Nephron progenitor cell (in vitro differentiated cells): ENCODE results near the gene KBTBD4.

Experiments
- DNase-seq: peaks from one replicate; pipeline ENCODE4 v3.0.0; 2021
- H3K27ac Mint-ChIP-seq: 2 replicates; pipeline ENCODE4 v1.8.0; 2021; ENCODE audit warnings: mild to moderate bottlenecking, moderate library complexity, mixed read lengths
- H3K27me3 Mint-ChIP-seq: 2 replicates; pipeline ENCODE4 v1.8.0; 2021; ENCODE audit warnings: mild to moderate bottlenecking, low read depth, mixed read lengths; ENCODE audit not compliant: poor library complexity
- H3K36me3 Mint-ChIP-seq: 2 replicates; pipeline ENCODE4 v1.8.0; 2021; ENCODE audit warnings: low read depth, mixed read lengths
- H3K4me1 Mint-ChIP-seq: 2 replicates; pipeline ENCODE4 v1.8.0; 2021; ENCODE audit warnings: mixed read lengths
- H3K4me3 Mint-ChIP-seq: 2 replicates; pipeline ENCODE4 v1.8.0; 2021; ENCODE audit warnings: mild to moderate bottlenecking, moderate library complexity, mixed read lengths
- H3K9me3 Mint-ChIP-seq: 2 replicates; pipeline ENCODE4 v1.8.0; 2021; ENCODE audit warnings: mild to moderate bottlenecking, moderate library complexity, mixed read lengths
- CTCF ChIP-seq: fragments of 200-600 bp; sonication (generic); IDR thresholded peaks from 2 replicates; pipeline ENCODE4 v1.5.0; 2021; ENCODE audit warnings: antibody characterized with exemption

Gene KBTBD4

GRCh38 chr11:47589118-47589517, 10.3 kb upstream of the KBTBD4 start:
- Mint-ChIP-seq H3K9me3 (no peaks in the 10 kb centered on the region), H3K4me1 (peaks cover 52% of the 10 kb centered on the region), H3K4me3 (no peak overlapping the region), H3K27me3 (peaks cover 21% of the 10 kb centered on the region), H3K27ac (peak overlapping the region; percentile 80), H3K36me3 (peaks cover 25% of the 10 kb centered on the region)
- no peak for TF ChIP-seq CTCF
- DNase-seq, result no peak

GRCh38 chr11:47587723-47588326, 9.1 kb upstream of the KBTBD4 start:
- H3K9me3 Mint-ChIP-seq, result no peaks in the 10 kb centered on the region
- H3K27ac Mint-ChIP-seq, result no peak overlapping the region
- no peak overlapping the region for H3K4me3 Mint-ChIP-seq
- H3K36me3 Mint-ChIP-seq, result peaks cover 36% of the 10 kb centered on the region
- no peak for TF ChIP-seq CTCF
- H3K27me3 Mint-ChIP-seq, result peaks cover 13% of the 10 kb centered on the region
- DNase-seq, result no peak
- peaks cover 40% of the 10 kb centered on the region for H3K4me1 Mint-ChIP-seq

GRCh38 chr11:47587039-47587716, 8.4 kb upstream of the KBTBD4 start:
- Mint-ChIP-seq H3K27ac (peak overlapping the region; percentile 69), H3K27me3 (peaks cover 6% of the 10 kb centered on the region), H3K4me1 (peaks cover 34% of the 10 kb centered on the region), H3K9me3 (no peaks in the 10 kb centered on the region), H3K36me3 (peaks cover 41% of the 10 kb centered on the region), H3K4me3 (no peak overlapping the region)
- no peak for DNase-seq
- TF ChIP-seq CTCF, result no peak

GRCh38 chr11:47586098-47586855, 7.5 kb upstream of the KBTBD4 start, which contains the start of gene FAM180B:
Gene FAM180B, plus strand, starts transcription at chr11:47586678. Its CDS starts 91 bp downstream, at chr11:47586769.
- no peaks in the 10 kb centered on the region for H3K9me3 Mint-ChIP-seq
- H3K36me3 Mint-ChIP-seq, result peaks cover 50% of the 10 kb centered on the region
- no peak for DNase-seq
- peaks cover 28% of the 10 kb centered on the region for H3K4me1 Mint-ChIP-seq
- H3K4me3 Mint-ChIP-seq, result no peak within 1 kb of the TSS
- peak within 1 kb of the TSS; percentile 69 for H3K27ac Mint-ChIP-seq
- TF ChIP-seq CTCF, result no peak
- H3K27me3 Mint-ChIP-seq, result peaks cover 3% of the 10 kb centered on the region

- Mint-ChIP-seq H3K4me1 (peaks cover 41% of the 10 kb centered on the region), H3K9me3 (no peaks in the 10 kb centered on the region), H3K27me3 (peaks cover 2% of the 10 kb centered on the region), H3K27ac (peak overlapping the region; percentile 89), H3K4me3 (no peak overlapping the region), H3K36me3 (peaks cover 50% of the 10 kb centered on the region)
- no peak for DNase-seq
- TF ChIP-seq CTCF, result no peak
Observed at GRCh38 chr11:47583844-47584243, 5.1 kb upstream of the KBTBD4 start.
